ENCODE measurements around the gene MYO16.

MYO16 gene

GRCh38 chr13:108734676-108735075 is 105.3 kb downstream of the MYO16 start:
- no peak overlapping the region for H3K27ac ChIP-seq (ENCODE audit: low read length)
- no peaks in the 10 kb centered on the region for H3K27me3 ChIP-seq (ENCODE audit: control insufficient read depth in 1 of 2, insufficient read depth in 2 of 2, low read length in 2 of 2)
- no peaks in the 10 kb centered on the region for H3K36me3 ChIP-seq (ENCODE audit: control insufficient read depth in 2 of 2, insufficient read depth in 2 of 2, low read length in 2 of 2)
- no peak overlapping the region for H3K9ac ChIP-seq (ENCODE audit: low read length in 2 of 2)
- H3K4me1 ChIP-seq (ENCODE audit: control insufficient read depth, insufficient read depth, low read length), result no peaks in the 10 kb centered on the region
- no peak overlapping the region for H3K4me3 ChIP-seq (ENCODE audit: low read length in 2 of 2)
- no peaks in the 10 kb centered on the region for H3K9me3 ChIP-seq (ENCODE audit: control insufficient read depth in 2 of 2, low read length in 2 of 2)

DNA sequence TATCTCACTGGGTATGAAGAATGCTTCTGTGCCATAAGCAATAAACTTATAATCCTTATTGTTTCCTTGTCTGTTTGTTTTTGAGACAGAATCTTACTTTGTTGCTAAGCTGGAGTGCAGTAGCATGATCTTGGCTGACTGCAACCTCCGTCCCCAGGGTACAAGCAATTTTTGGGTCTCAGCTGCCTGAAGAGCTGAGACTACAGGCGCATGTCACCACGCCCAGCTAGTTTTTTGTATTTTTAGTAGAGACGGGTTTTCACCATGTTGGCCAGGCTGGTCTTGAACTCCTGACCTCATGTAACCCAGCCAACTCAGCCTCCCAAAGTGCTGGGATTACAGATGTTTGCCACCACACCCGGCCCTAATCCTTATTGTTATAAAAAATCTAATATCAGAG is 112.5 kb downstream of the MYO16 start:
- Histone ChIP-seq H3K9ac (ENCODE audit: low read length in 2 of 2) (no peak overlapping the region), H3K27ac (ENCODE audit: low read length) (no peak overlapping the region), H3K36me3 (ENCODE audit: control insufficient read depth in 2 of 2, insufficient read depth in 2 of 2, low read length in 2 of 2) (no peaks in the 10 kb centered on the region), H3K4me1 (ENCODE audit: control insufficient read depth, insufficient read depth, low read length) (no peaks in the 10 kb centered on the region), H3K4me3 (ENCODE audit: low read length in 2 of 2) (no peak overlapping the region), H3K9me3 (ENCODE audit: control insufficient read depth in 2 of 2, low read length in 2 of 2) (peaks cover 0 to 6% of the 10 kb centered on the region in 2 donors), H3K27me3 (ENCODE audit: control insufficient read depth in 1 of 2, insufficient read depth in 2 of 2, low read length in 2 of 2) (no peaks in the 10 kb centered on the region)

- H3K36me3 ChIP-seq (ENCODE audit: control insufficient read depth in 2 of 2, insufficient read depth in 2 of 2, low read length in 2 of 2), result no peaks in the 10 kb centered on the region
- H3K4me3 ChIP-seq (ENCODE audit: low read length in 2 of 2), result no peak overlapping the region
- peaks cover 0 to 6% of the 10 kb centered on the region in 2 donors for H3K9me3 ChIP-seq (ENCODE audit: control insufficient read depth in 2 of 2, low read length in 2 of 2)
- no peak overlapping the region for H3K9ac ChIP-seq (ENCODE audit: low read length in 2 of 2)
- no peaks in the 10 kb centered on the region for H3K4me1 ChIP-seq (ENCODE audit: control insufficient read depth, insufficient read depth, low read length)
- no peaks in the 10 kb centered on the region for H3K27me3 ChIP-seq (ENCODE audit: control insufficient read depth in 1 of 2, insufficient read depth in 2 of 2, low read length in 2 of 2)
- no peak overlapping the region for H3K27ac ChIP-seq (ENCODE audit: low read length)
Observed at GRCh38 chr13:108742701-108743451, 113.5 kb downstream of the MYO16 start.

DNA sequence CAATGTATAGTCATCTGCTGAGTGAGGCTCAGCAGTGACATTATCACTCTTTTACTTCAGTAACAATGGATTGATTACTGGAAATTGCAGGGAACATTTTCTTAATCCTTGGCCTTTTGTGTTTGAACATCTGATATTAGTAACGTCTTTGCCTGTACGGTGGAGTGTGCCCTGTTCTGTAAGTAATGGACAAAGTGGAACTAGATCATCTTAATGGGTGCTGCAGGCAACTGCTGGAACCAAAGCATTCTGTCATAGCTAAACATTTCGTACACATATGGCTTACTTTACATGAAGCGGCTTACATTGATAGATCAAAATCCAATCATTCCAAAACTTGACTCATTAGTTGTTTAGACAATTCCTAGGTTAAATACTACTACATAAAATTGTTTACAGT is 114.1 kb downstream of the MYO16 start:
- Histone ChIP-seq H3K9me3 (ENCODE audit: control insufficient read depth in 2 of 2, low read length in 2 of 2) (peaks cover 0 to 6% of the 10 kb centered on the region in 2 donors), H3K4me3 (ENCODE audit: low read length in 2 of 2) (no peak overlapping the region), H3K27ac (ENCODE audit: low read length) (no peak overlapping the region), H3K4me1 (ENCODE audit: control insufficient read depth, insufficient read depth, low read length) (no peaks in the 10 kb centered on the region), H3K36me3 (ENCODE audit: control insufficient read depth in 2 of 2, insufficient read depth in 2 of 2, low read length in 2 of 2) (no peaks in the 10 kb centered on the region), H3K9ac (ENCODE audit: low read length in 2 of 2) (no peak overlapping the region), H3K27me3 (ENCODE audit: control insufficient read depth in 1 of 2, insufficient read depth in 2 of 2, low read length in 2 of 2) (no peaks in the 10 kb centered on the region)

GRCh38 chr13:108747843-108748242 is 118.4 kb downstream of the MYO16 start:
- H3K4me3 ChIP-seq (ENCODE audit: low read length in 2 of 2), result no peak overlapping the region
- H3K36me3 ChIP-seq (ENCODE audit: control insufficient read depth in 2 of 2, insufficient read depth in 2 of 2, low read length in 2 of 2), result no peaks in the 10 kb centered on the region
- no peaks in the 10 kb centered on the region for H3K4me1 ChIP-seq (ENCODE audit: control insufficient read depth, insufficient read depth, low read length)
- H3K9ac ChIP-seq (ENCODE audit: low read length in 2 of 2), result no peak overlapping the region
- no peak overlapping the region for H3K27ac ChIP-seq (ENCODE audit: low read length)
- H3K9me3 ChIP-seq (ENCODE audit: control insufficient read depth in 2 of 2, low read length in 2 of 2), result no peaks in the 10 kb centered on the region
- no peaks in the 10 kb centered on the region for H3K27me3 ChIP-seq (ENCODE audit: control insufficient read depth in 1 of 2, insufficient read depth in 2 of 2, low read length in 2 of 2)

- Histone ChIP-seq H3K36me3 (ENCODE audit: control insufficient read depth in 2 of 2, insufficient read depth in 2 of 2, low read length in 2 of 2) (no peaks in the 10 kb centered on the region), H3K27ac (ENCODE audit: low read length) (no peak overlapping the region), H3K4me3 (ENCODE audit: low read length in 2 of 2) (no peak overlapping the region)
Observed at GRCh38 chr13:108752276-108752675, 122.9 kb downstream of the MYO16 start.

GRCh38 chr13:108755083-108755482 is 125.7 kb downstream of the MYO16 start:
- Histone ChIP-seq H3K4me1 (ENCODE audit: control insufficient read depth, insufficient read depth, low read length) (no peaks in the 10 kb centered on the region), H3K36me3 (ENCODE audit: control insufficient read depth in 2 of 2, insufficient read depth in 2 of 2, low read length in 2 of 2) (no peaks in the 10 kb centered on the region), H3K4me3 (ENCODE audit: low read length in 2 of 2) (no peak overlapping the region), H3K27me3 (ENCODE audit: control insufficient read depth in 1 of 2, insufficient read depth in 2 of 2, low read length in 2 of 2) (no peaks in the 10 kb centered on the region), H3K9ac (ENCODE audit: low read length in 2 of 2) (no peak overlapping the region), H3K9me3 (ENCODE audit: control insufficient read depth in 2 of 2, low read length in 2 of 2) (peaks cover 0 to 2% of the 10 kb centered on the region in 2 donors), H3K27ac (ENCODE audit: low read length) (no peak overlapping the region)

More at GRCh38 chr13:108752276-108752675, 122.9 kb downstream of the MYO16 start:
- no peaks in the 10 kb centered on the region for H3K4me1 ChIP-seq (ENCODE audit: control insufficient read depth, insufficient read depth, low read length)
- no peak overlapping the region for H3K9ac ChIP-seq (ENCODE audit: low read length in 2 of 2)
- no peaks in the 10 kb centered on the region for H3K27me3 ChIP-seq (ENCODE audit: control insufficient read depth in 1 of 2, insufficient read depth in 2 of 2, low read length in 2 of 2)
- H3K9me3 ChIP-seq (ENCODE audit: control insufficient read depth in 2 of 2, low read length in 2 of 2), result peaks cover 0 to 2% of the 10 kb centered on the region in 2 donors

DNA sequence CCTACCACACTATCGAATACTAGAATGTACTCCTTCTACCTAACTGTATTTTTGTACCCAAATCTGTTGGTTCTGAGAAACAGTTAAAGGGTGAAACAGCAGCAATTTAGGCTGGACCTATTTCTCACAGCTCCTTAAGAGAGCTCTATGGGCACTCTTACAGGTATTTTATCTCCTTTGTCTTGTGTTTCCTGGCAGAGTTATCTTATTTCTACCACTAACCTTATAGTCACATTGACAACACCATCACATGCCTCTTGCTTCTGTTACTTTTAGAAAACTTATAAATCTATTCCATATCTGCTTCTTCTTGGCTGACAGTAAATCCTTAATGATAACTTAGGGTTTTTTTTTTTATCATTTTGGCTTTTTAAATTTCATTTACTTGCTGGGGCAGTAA is 130.7 kb downstream of the MYO16 start:
- H3K36me3 ChIP-seq (ENCODE audit: control insufficient read depth in 2 of 2, insufficient read depth in 2 of 2, low read length in 2 of 2), result no peaks in the 10 kb centered on the region
- H3K27ac ChIP-seq (ENCODE audit: low read length), result no peak overlapping the region
- H3K9me3 ChIP-seq (ENCODE audit: control insufficient read depth in 2 of 2, low read length in 2 of 2), result no peaks in the 10 kb centered on the region
- no peak overlapping the region for H3K4me3 ChIP-seq (ENCODE audit: low read length in 2 of 2)
- H3K9ac ChIP-seq (ENCODE audit: low read length in 2 of 2), result no peak overlapping the region
- H3K27me3 ChIP-seq (ENCODE audit: control insufficient read depth in 1 of 2, insufficient read depth in 2 of 2, low read length in 2 of 2), result no peaks in the 10 kb centered on the region
- H3K4me1 ChIP-seq (ENCODE audit: control insufficient read depth, insufficient read depth, low read length), result no peaks in the 10 kb centered on the region

- no peak overlapping the region for H3K9ac ChIP-seq (ENCODE audit: low read length in 2 of 2)
- H3K9me3 ChIP-seq (ENCODE audit: control insufficient read depth in 2 of 2, low read length in 2 of 2), result no peaks in the 10 kb centered on the region
- H3K27me3 ChIP-seq (ENCODE audit: control insufficient read depth in 1 of 2, insufficient read depth in 2 of 2, low read length in 2 of 2), result no peaks in the 10 kb centered on the region
- no peaks in the 10 kb centered on the region for H3K4me1 ChIP-seq (ENCODE audit: control insufficient read depth, insufficient read depth, low read length)
- H3K36me3 ChIP-seq (ENCODE audit: control insufficient read depth in 2 of 2, insufficient read depth in 2 of 2, low read length in 2 of 2), result no peaks in the 10 kb centered on the region
- no peak overlapping the region for H3K4me3 ChIP-seq (ENCODE audit: low read length in 2 of 2)
- H3K27ac ChIP-seq (ENCODE audit: low read length), result no peak overlapping the region
Observed at GRCh38 chr13:108760541-108760940, 131.1 kb downstream of the MYO16 start.

DNA sequence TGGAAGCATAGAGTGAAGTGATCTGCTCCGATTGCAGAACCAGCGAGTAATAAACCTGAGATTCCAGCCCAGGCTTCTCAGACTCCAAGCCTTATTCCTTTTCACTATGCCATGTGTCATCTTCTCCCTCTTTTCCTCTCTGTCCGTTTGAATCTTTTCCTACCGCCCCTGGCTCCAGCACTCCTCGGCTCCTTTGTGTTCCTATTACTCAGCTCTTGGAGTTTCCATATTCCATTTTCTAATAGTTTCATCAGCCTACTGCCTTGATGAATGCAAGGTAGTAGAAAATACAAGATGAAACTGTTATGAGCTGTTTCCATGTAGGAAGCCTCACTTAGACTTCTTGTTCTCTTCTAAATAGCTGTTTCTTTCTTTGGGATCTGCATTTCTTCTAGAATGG is 138.6 kb downstream of the MYO16 start:
- Histone ChIP-seq H3K27ac (ENCODE audit: low read length) (no peak overlapping the region), H3K36me3 (ENCODE audit: control insufficient read depth in 2 of 2, insufficient read depth in 2 of 2, low read length in 2 of 2) (no peaks in the 10 kb centered on the region), H3K9ac (ENCODE audit: low read length in 2 of 2) (no peak overlapping the region), H3K9me3 (ENCODE audit: control insufficient read depth in 2 of 2, low read length in 2 of 2) (no peaks in the 10 kb centered on the region), H3K27me3 (ENCODE audit: control insufficient read depth in 1 of 2, insufficient read depth in 2 of 2, low read length in 2 of 2) (no peaks in the 10 kb centered on the region), H3K4me1 (ENCODE audit: control insufficient read depth, insufficient read depth, low read length) (no peaks in the 10 kb centered on the region), H3K4me3 (ENCODE audit: low read length in 2 of 2) (no peak overlapping the region)

DNA sequence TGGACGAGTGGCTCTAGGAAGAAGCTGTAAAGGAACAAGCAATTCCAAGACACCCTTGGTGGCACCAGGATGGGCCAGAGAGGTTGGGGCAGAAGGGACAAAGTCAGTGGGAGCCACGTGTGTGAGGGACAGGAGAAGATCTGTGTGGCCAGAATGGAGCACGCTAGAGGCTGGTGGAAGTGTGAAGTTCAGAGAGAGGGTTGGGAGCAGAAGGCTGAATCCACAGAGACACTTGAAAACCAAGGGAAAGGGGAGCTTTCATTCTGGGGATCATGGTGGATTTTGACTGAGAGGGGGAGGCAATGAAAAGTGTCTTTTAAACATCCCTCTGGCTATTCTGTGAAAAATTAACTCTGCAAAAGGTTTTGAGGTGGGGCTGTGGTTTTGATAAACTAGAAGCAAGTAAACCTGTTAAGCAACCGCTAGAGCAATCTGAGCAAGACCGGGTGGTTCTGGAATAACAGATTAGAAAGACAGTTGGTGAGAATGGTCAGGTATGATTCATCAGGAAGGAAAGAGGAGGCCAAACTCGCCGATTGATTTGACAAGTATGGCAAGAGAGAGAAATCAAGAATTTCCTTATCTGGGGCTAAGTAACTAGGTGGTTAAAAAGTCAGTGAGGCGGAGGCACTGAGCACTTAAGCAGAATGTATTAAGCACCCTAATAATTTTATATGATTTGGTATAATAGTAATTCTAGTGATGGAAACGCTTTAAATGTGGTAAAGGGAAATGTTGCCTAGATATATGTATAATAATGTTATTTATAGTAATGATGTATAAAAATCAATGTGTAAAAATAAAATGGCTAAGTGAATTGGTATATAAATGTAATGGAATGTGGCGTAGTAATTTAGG is 140.0 kb downstream of the MYO16 start:
- no peaks in the 10 kb centered on the region for H3K36me3 ChIP-seq (ENCODE audit: control insufficient read depth in 2 of 2, insufficient read depth in 2 of 2, low read length in 2 of 2)
- no peak overlapping the region for H3K9ac ChIP-seq (ENCODE audit: low read length in 2 of 2)
- H3K4me1 ChIP-seq (ENCODE audit: control insufficient read depth, insufficient read depth, low read length), result no peaks in the 10 kb centered on the region
- no peak overlapping the region for H3K4me3 ChIP-seq (ENCODE audit: low read length in 2 of 2)
- no peak overlapping the region for H3K27ac ChIP-seq (ENCODE audit: low read length)
- H3K27me3 ChIP-seq (ENCODE audit: control insufficient read depth in 1 of 2, insufficient read depth in 2 of 2, low read length in 2 of 2), result no peaks in the 10 kb centered on the region
- H3K9me3 ChIP-seq (ENCODE audit: control insufficient read depth in 2 of 2, low read length in 2 of 2), result no peaks in the 10 kb centered on the region
